IMR-90 (cell line): ENCODE data around the gene TMEM72. TPM values are rescaled to one million over a fixed set of nuclear protein-coding genes. Genes with fewer than 3 reads are reported as not detected.
A peak's percentile ranks its signal among the peaks of the same experiment; 100 is the strongest.

Experiments
- ATAC-seq: fragments of 200-7000 bp; cut with Tn5 transposase; 2 replicates; pipeline ENCODE4 v1.9.1; 2020; ENCODE audit warnings: low read depth, mild to moderate bottlenecking, moderate library complexity
- BruUV-seq: library from RNA; stranded (reverse); fragments of 400-500 nt; replicated peaks from 2 replicates; lab custom pipeline; 2021; lab: Mats Ljungman, UMichigan
- CTCF ChIA-PET: fragments of 300-600 bp; formaldehyde crosslinking; extraction: SDS; loops from one replicate; lab custom pipeline; 2021; ENCODE audit warnings: antibody characterized with exemption; lab: Yijun Ruan, JAX
- POLR2A ChIA-PET: fragments of 300-600 bp; sonication (Branson Sonifier 250); formaldehyde crosslinking; loops from one replicate; lab custom pipeline; 2022; ENCODE audit warnings: antibody characterized with exemption; ENCODE audit not compliant: unreplicated experiment; lab: Charles Lee
- DNase-seq: peaks from one replicate; pipeline ENCODE4 v3.0.0; 2013
- H2AFZ ChIP-seq: replicated peaks from 2 replicates; pipeline ENCODE3; 2013; ENCODE audit warnings: low read length, mild to moderate bottlenecking; ENCODE audit not compliant: poor library complexity
- H2AK5ac ChIP-seq: 2 replicates; pipeline ENCODE4 v1.6.1; 2013; ENCODE audit warnings: low read depth, low read length, inconsistent platforms
- H2AK9ac ChIP-seq: replicated peaks from 2 replicates; pipeline ENCODE3; 2013; ENCODE audit warnings: mild to moderate bottlenecking, low read depth, low read length, moderate library complexity; ENCODE audit not compliant: poor library complexity
- H2BK120ac ChIP-seq: 2 replicates; pipeline ENCODE4 v1.6.1; 2013; ENCODE audit warnings: low read depth, low read length, inconsistent platforms
- H2BK15ac ChIP-seq: 3 replicates; pipeline ENCODE4 v1.6.1; 2013; ENCODE audit warnings: low read depth, low read length, inconsistent platforms
- H2BK20ac ChIP-seq: 2 replicates; pipeline ENCODE4 v1.6.1; 2013; ENCODE audit warnings: low read depth, mild to moderate bottlenecking, inconsistent platforms, low read length, moderate library complexity
- H2BK5ac ChIP-seq: 2 replicates; pipeline ENCODE4 v1.6.1; 2013; ENCODE audit warnings: mild to moderate bottlenecking, low read depth, low read length, inconsistent platforms; ENCODE audit not compliant: poor library complexity, severe bottlenecking
- H3K14ac ChIP-seq: replicated peaks from 2 replicates; pipeline ENCODE4 v1.6.1; 2013; ENCODE audit warnings: low read depth, low read length, inconsistent platforms
- H3K18ac ChIP-seq: 2 replicates; pipeline ENCODE4 v1.6.1; 2013; ENCODE audit warnings: low read depth, low read length, control low read depth
- H3K23ac ChIP-seq: 2 replicates; pipeline ENCODE4 v1.6.1; 2013; ENCODE audit warnings: low read depth, low read length, inconsistent platforms
- H3K27ac ChIP-seq: 2 replicates; pipeline ENCODE4 v1.5.1; 2013; ENCODE audit warnings: mild to moderate bottlenecking, control low read depth, low read length; ENCODE audit not compliant: insufficient read depth
- H3K27me3 ChIP-seq: 2 replicates; pipeline ENCODE4 v1.6.1; 2013; ENCODE audit warnings: low read length; ENCODE audit not compliant: control insufficient read depth, insufficient read depth
- H3K36me3 ChIP-seq: 2 replicates; pipeline ENCODE4 v1.6.1; 2013; ENCODE audit warnings: low read length, mixed read lengths; ENCODE audit not compliant: control insufficient read depth, insufficient read depth
- H3K4ac ChIP-seq: 2 replicates; pipeline ENCODE4 v1.6.1; 2013; ENCODE audit warnings: low read depth, low read length, inconsistent platforms
- H3K4me1 ChIP-seq: 2 replicates; pipeline ENCODE4 v1.6.1; 2013; ENCODE audit warnings: low read length, mixed read lengths; ENCODE audit not compliant: control insufficient read depth, insufficient read depth
- H3K4me2 ChIP-seq: 2 replicates; pipeline ENCODE4 v1.6.1; 2013; ENCODE audit warnings: low read depth, mild to moderate bottlenecking, control low read depth, low read length, moderate library complexity
- H3K4me3 ChIP-seq: 2 replicates; pipeline ENCODE4 v1.5.1; 2013; ENCODE audit warnings: low read depth, mild to moderate bottlenecking, control low read depth, low read length, moderate library complexity; ENCODE audit not compliant: insufficient read depth
- H3K56ac ChIP-seq: 2 replicates; pipeline ENCODE4 v1.6.1; 2013; ENCODE audit warnings: low read length, inconsistent platforms; ENCODE audit not compliant: insufficient read depth; ENCODE audit errors: extremely low read depth
- H3K79me1 ChIP-seq, 2 experiments: 2 replicates each; pipeline ENCODE4 v1.6.1; 2013; ENCODE audit warnings: low read length in 2 of 2, inconsistent platforms in 1 of 2, low read depth in 1 of 2
- H3K9ac ChIP-seq: 2 replicates; pipeline ENCODE4 v1.6.1; 2013; ENCODE audit warnings: low read depth, low read length, control low read depth
- H3K9me1 ChIP-seq: 2 replicates; pipeline ENCODE4 v1.6.1; 2013; ENCODE audit warnings: low read length, inconsistent platforms; ENCODE audit not compliant: insufficient read depth
- H3K9me3 ChIP-seq: 2 replicates; pipeline ENCODE4 v1.6.1; 2013; ENCODE audit warnings: low read length; ENCODE audit not compliant: control insufficient read depth, insufficient read depth
- H4K20me1 ChIP-seq: 2 replicates; pipeline ENCODE4 v1.6.1; 2013; ENCODE audit warnings: low read length, inconsistent platforms; ENCODE audit not compliant: insufficient read depth
- H4K5ac ChIP-seq: 2 replicates; pipeline ENCODE4 v1.6.1; 2013; ENCODE audit warnings: mild to moderate bottlenecking, low read depth, low read length, control low read depth
- H4K8ac ChIP-seq, 2 experiments: 2 replicates each; pipeline ENCODE4 v1.6.1; 2013; ENCODE audit warnings: low read depth in 2 of 2, low read length in 2 of 2, control low read depth in 1 of 2, inconsistent platforms in 1 of 2
- H4K91ac ChIP-seq: 2 replicates; pipeline ENCODE4 v1.6.1; 2013; ENCODE audit warnings: low read depth, low read length, inconsistent platforms; ENCODE audit not compliant: insufficient read depth
- CHD1 ChIP-seq: IDR thresholded peaks from 2 replicates; pipeline ENCODE4 v1.6.1; 2012; ENCODE audit warnings: low read depth, low read length, improper control_type of control experiment
- CTCF ChIP-seq: conservative IDR thresholded peaks from 2 replicates; pipeline ENCODE4 v1.5.1; 2012; ENCODE audit warnings: mild to moderate bottlenecking, low read depth, low read length, improper control_type of control experiment
- FOS ChIP-seq: fragments of 150-350 bp; IDR thresholded peaks from 2 replicates; pipeline ENCODE4 v1.6.1; 2016; ENCODE audit warnings: low read depth, low read length
- MAFK ChIP-seq: IDR thresholded peaks from 2 replicates; pipeline ENCODE4 v1.6.1; 2012; ENCODE audit warnings: low read depth, low read length, improper control_type of control experiment
- POLR2A ChIP-seq: IDR thresholded peaks from 2 replicates; pipeline ENCODE4 v1.6.1; 2012; ENCODE audit warnings: mild to moderate bottlenecking, low read depth, low read length
- RAD21 ChIP-seq: IDR thresholded peaks from 2 replicates; pipeline ENCODE4 v1.6.1; 2012; ENCODE audit warnings: low read length, improper control_type of control experiment
- RCOR1 ChIP-seq: IDR thresholded peaks from 2 replicates; pipeline ENCODE4 v1.6.1; 2012; ENCODE audit warnings: mild to moderate bottlenecking, low read length, improper control_type of control experiment; ENCODE audit not compliant: insufficient replicate concordance
- RFX5 ChIP-seq: IDR thresholded peaks from 2 replicates; pipeline ENCODE4 v1.8.0; 2012; ENCODE audit warnings: low read depth, mild to moderate bottlenecking, low read length, moderate library complexity
- SMC3 ChIP-seq: fragments of 150-350 bp; IDR thresholded peaks from 2 replicates; pipeline ENCODE4 v1.6.1; 2016; ENCODE audit warnings: low read depth, mild to moderate bottlenecking, antibody characterized with exemption, low read length, moderate library complexity
- WGBS, 2 experiments: methylation state at CpG; one replicate each; pipeline versions ENCODE4 v1.1.5 to v1.1.7; 2013; ENCODE audit warnings: missing lambda C conversion rate in 2 of 2; ENCODE audit not compliant: insufficient read length in 1 of 2; ENCODE audit errors: extremely low coverage in 2 of 2; 5-methylcytosine and 5-hydroxymethylcytosine counted together
- dilution Hi-C: fragments of 300-500 bp; cut with HindIII; formaldehyde crosslinking; loops from one replicate; pipeline ENCODE4 v1.14.3; 2018; ENCODE audit warnings: low sequenced_read_pairs; ENCODE audit not compliant: unreplicated experiment
- in situ Hi-C: fragments of 300-500 bp; cut with MboI; formaldehyde crosslinking; loops from 3 replicates; pipeline ENCODE4 v1.14.3; 2019; ENCODE audit warnings: low sequenced_read_pairs, inconsistent platforms, mixed read lengths
- intact Hi-C: fragments of 100-400 bp; cut with micrococcal nuclease; formaldehyde crosslinking; loops from 2 replicates; pipeline ENCODE4 v1.10.0; 2022
- polyA plus RNA-seq, 3 experiments: library from polyadenylated mRNA; depleted of rRNA; stranded (reverse); fragments of >200 nt; gene quantifications; 2 replicates each; pipeline ENCODE4 v1.2.3, GENCODE V29; 2012; ENCODE audit warnings: low replicate concordance in 1 of 3
- total RNA-seq: library from RNA; depleted of rRNA; stranded (reverse); fragments of >200 nt; gene quantifications from 2 replicates; pipeline ENCODE4 v1.2.3, GENCODE V29; 2012
- TF ChIP-seq, protein P1 (sequence below): fragments of 150-350 bp; IDR thresholded peaks from 2 replicates; pipeline ENCODE4 v1.6.1; 2016; ENCODE audit warnings: low read depth, mild to moderate bottlenecking, low read length, moderate library complexity, borderline replicate concordance
- TF ChIP-seq, protein P2 (sequence below): fragments of 150-350 bp; IDR thresholded peaks from 2 replicates; pipeline ENCODE4 v1.6.1; 2017; ENCODE audit warnings: mild to moderate bottlenecking, antibody characterized with exemption, low read length, low read depth

Gene TMEM72
- total and polyA plus RNA-seq, 2 of the 4 experiments (the other 2 are of a cell fraction) = not detected

DNA sequence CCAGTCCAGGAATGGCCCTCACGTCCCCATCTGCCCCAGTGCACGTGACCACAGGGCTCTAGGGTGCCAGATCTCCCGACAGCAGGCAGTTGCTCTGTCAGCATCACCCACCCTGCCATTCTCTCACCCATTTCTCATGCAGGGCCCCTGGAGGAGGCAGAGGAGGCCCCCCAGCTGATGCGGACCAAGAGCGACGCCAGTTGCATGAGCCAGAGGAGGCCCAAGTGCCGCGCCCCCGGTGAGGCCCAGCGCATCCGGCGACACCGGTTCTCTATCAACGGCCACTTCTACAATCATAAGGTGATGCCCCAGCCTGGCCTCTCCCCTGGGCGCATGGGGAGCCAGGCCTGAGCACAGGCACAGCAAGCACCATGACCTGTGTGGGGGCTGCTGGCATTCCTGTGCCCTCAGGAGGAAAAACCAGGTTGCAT is 73.5 kb downstream of the TMEM72 start:
- Histone ChIP-seq H2AK5ac (peak overlapping the region; percentile 91), H4K20me1 (no peaks in the 10 kb centered on the region), H3K14ac (peak overlapping the region; percentile 74), H3K4me1 (peaks cover 60% of the 10 kb centered on the region), H3K27ac (peak overlapping the region; percentile 75; the same call in 1 of the 2 replicates), H2BK5ac (peak overlapping the region; percentile 62), H2BK120ac (peak overlapping the region; percentile 93), H4K8ac (peak overlapping the region; percentile 44 to 75; a peak in 2 of 4 replicates), H3K18ac (peak overlapping the region; percentile 73), H4K91ac (peak overlapping the region; percentile 87), H4K5ac (peak overlapping the region; percentile 60), H3K79me1 (peaks cover 0 to 18% of the 10 kb centered on the region in 2 experiments; a peak in 2 of 4 replicates), H2AK9ac (peak overlapping the region; percentile 48), H3K23ac (peak overlapping the region; percentile 31; the same call in 1 of the 2 replicates), H3K9ac (peak overlapping the region; percentile 11; the same call in 1 of the 2 replicates), H3K36me3 (peaks cover 7% of the 10 kb centered on the region; the same call in 1 of the 2 replicates), H2BK20ac (peak overlapping the region; percentile 85), H2BK15ac (peak overlapping the region; percentile 86; the same call in 1 of the 3 replicates), H3K9me3 (no peaks in the 10 kb centered on the region), H3K56ac (no peak overlapping the region; the same call in 1 of the 2 replicates), H3K4me3 (no peak overlapping the region), H3K27me3 (no peaks in the 10 kb centered on the region), H2AFZ (peak overlapping the region; percentile 54), H3K4me2 (no peak overlapping the region), H3K4ac (peak overlapping the region; percentile 81), H3K9me1 (peaks cover 42% of the 10 kb centered on the region)
- ChIA-PET CTCF (no interaction called here), POLR2A (no interaction called here)
- no peak for DNase-seq
- dilution Hi-C loops (no loop called here), intact Hi-C loops (no loop called here), in situ Hi-C loops (loop anchor here (25.0 kb wide), 4 partner anchors 1028 to 1847 kb away; partner anchors contain the start of genes CSGALNACT2 and HNRNPF)
- BruUV-seq = no TSS peak
- no peak for ATAC-seq
- TF ChIP-seq FOS (no peak), RFX5 (no peak), RCOR1 (no peak), CHD1 (no peak), POLR2A (no peak), SMC3 (no peak), RAD21 (no peak), CTCF (no peak), MAFK (no peak)
- TF ChIP-seq, protein P1, sequence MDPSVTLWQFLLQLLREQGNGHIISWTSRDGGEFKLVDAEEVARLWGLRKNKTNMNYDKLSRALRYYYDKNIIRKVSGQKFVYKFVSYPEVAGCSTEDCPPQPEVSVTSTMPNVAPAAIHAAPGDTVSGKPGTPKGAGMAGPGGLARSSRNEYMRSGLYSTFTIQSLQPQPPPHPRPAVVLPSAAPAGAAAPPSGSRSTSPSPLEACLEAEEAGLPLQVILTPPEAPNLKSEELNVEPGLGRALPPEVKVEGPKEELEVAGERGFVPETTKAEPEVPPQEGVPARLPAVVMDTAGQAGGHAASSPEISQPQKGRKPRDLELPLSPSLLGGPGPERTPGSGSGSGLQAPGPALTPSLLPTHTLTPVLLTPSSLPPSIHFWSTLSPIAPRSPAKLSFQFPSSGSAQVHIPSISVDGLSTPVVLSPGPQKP = no peak
- TF ChIP-seq, protein P2, sequence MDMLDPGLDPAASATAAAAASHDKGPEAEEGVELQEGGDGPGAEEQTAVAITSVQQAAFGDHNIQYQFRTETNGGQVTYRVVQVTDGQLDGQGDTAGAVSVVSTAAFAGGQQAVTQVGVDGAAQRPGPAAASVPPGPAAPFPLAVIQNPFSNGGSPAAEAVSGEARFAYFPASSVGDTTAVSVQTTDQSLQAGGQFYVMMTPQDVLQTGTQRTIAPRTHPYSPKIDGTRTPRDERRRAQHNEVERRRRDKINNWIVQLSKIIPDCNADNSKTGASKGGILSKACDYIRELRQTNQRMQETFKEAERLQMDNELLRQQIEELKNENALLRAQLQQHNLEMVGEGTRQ = no peak
- WGBS, 2 experiments = 81% methylated on average over 11 of the region's 15 CpGs; no CpG with 5 or more reads in 1 of the 2 experiments
